GM19023 (cell line): ENCODE measurements around the gene HP1BP3.

Source experiments
- ATAC-seq: cut with Tn5 transposase; IDR thresholded peaks from one replicate; pipeline ENCODE4 v1.9.1; 2021; ENCODE audit warnings: mild to moderate bottlenecking, moderate library complexity; ENCODE audit not compliant: unreplicated experiment

Gene HP1BP3

DNA sequence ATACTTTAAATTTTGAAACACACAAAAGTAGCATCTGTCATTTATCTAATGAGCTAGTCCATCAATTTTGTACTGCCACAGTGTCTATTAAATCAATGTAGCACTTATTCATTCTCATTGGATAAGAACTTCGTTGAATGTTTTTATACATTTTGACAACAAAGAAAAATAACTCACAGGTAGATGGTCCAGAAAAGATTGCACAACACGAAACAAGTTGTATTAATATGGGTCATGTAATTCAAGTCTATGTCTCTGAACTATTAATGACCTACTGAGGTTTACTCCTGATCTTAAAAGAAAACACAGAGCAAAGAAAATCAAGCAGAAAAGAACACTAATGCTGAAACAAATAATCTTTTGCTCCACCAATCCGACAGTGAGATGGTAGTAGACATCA lies 15.3 kb downstream of the HP1BP3 start:
- no peak for ATAC-seq

DNA sequence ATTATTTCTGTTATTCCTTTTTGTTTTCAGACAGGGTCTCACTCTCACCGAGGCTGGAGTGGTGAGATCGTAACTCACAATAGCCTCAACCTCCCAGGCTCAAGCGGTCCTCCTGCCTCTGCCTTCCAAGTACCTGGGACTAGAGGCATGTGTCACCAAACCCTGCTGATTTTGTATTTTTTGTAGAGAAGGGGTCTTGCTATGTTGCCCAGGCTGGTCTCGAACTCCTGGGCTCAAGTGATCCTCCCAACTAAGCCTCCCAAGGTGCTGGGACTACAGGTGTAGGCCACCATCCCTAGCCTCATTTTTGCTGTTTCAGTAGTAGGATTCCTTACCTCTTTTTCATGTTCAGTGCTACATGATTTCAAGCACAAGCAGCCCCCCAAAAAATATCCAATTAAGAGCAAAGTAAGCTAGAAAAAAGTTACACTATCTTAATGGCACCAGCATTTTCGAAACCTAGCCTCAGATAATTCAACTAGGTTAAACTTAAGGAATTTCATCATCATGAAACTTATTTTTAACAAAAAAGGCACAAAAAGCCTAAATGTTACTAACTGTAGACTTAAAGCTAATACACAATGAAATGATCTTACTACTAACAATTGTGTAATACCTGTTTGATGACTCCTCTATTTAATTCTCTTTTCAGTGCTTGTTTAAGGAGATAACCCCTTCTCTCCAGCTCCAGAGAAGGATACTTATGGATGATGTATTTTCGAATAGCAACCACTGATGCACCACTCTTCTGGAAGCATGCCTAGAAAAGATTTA lies 16.6 kb downstream of the HP1BP3 start:
- ATAC-seq = no peak

DNA sequence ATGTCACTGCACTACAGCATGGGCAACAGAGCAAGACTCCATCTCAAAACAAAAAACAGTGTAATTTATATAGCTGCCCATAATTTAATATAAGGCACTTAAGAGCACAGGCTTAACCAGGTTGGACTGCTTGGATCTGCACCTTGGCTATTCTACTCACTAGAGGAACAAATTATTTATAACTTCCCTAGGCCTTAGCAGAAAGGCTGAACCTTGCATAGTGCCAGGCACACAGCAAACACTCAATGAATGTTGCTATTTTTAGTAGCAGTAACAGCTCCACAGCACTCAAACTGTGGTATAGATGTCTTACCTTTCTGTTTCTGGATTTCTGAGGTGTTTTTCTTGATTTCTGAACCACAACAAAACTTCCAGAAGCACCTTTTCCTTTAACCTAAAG lies 19.8 kb downstream of the HP1BP3 start:
- ATAC-seq = no peak

DNA sequence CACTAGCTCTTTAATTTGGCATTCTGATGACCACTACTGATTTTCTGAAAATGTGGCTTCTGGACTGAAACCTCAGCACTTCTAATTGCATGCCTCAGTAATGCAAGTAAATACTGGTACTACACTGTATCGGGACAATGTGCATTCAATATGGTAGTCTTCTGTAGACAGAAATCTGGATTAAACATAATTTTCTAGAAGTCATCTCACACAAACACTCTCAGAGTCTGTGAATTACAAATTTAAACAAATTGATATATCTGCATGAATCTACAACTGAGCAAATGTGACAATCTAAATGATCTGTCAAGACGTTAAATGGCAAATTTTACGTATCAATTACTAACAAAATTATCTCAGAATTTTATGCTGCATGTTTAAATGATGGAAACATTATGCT lies 23.7 kb downstream of the HP1BP3 start:
- ATAC-seq = no peak

DNA sequence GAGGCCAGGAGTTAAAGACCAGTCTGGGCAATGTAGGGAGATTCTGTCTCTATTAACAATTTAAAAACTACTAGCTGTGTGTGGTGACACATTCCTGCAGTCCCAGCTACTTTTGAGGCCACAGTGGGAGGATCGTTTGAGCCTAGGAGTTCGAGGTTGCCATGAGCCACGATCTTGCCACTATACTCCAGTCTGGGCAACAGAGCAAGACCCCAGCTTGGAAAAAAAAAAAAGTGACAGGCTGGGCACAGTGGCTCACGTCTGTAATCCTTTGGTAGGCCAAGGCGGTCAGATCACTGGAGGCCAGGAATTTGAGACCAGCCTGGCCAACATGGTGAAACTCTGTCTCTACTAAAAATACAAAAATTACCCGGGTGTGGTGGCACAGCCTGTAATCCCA lies 26.8 kb downstream of the HP1BP3 start:
- no peak for ATAC-seq

DNA sequence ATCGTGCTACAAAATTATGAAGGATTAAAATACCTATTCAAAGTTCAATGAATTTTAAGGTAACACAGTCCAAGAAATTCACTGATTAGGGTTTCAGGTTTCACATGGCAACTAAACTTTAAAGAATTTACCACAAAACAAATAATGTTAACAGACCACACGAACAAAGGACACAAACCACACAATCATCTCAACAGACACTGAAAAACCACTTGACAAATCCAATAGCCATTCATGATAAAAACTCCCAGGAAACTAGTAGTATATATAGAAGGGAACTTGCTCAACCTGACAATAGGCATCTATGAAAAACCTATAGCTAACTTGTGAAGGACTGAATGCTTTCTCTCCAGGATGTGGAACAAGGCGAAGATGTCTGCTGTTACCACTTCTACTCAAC lies 33.5 kb downstream of the HP1BP3 start:
- ATAC-seq = no peak

DNA sequence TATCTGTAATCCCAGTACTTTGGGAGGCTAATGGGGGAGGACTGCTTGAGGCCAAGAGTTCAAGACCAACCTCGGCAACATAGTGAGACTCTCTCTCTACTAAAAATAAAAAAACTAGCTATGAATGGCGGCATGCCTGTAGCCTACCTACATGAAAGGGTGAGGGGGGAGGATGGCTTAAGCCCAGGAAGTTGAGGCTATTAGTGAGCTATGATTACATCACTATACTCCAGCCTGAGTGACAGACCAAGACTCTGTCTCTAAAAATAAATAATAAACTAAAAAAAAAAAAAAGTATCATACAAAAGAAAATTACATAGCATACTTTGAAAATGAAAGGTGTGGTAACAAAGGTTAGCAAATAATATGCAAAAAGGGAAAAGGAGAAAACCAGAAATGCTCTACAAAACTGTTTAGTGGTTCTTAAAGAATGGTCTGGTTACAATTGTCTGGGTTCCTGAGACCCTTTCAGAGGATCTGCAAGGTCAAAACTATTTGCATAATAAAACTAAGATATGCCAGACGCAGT lies 35.6 kb downstream of the HP1BP3 start:
- no peak for ATAC-seq

DNA sequence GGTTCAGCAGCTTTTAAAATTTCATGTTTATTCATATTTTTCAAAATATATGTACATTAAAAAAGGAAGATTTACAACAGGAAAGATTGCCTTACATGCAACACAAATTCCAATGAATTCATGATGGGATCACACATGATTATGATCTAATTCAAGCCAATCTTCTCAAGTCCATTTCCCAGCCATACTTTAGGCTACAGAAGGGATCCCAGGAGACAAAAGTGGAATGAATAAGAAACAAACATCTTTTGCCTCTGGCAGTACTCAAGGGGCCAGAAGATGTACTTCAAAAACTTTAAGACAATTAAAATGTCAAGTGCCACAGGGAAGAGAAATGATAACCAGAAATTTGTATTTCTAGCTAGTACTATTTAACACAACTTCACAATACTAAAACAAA lies 44.4 kb downstream of the HP1BP3 start:
- no peak for ATAC-seq

DNA sequence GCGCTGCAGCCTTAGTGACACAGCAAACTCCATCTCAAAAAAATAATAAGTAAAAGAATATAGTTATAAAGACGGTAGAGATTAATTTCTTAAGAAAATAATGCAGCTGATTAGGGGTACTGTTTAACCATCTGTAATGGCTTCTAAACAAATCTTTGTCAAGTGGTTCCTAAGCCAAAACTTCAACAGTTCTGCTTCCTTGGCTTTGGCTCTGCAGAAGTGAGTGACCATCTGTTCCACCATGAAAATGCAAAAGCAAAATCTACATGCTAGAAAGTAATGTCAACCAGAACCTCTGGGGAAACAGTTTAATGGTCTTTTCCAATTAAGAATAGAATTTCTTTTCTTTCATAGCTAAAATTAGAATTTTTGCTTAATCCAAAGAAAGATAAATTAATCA lies 46.3 kb downstream of the HP1BP3 start:
- ATAC-seq = no peak

DNA sequence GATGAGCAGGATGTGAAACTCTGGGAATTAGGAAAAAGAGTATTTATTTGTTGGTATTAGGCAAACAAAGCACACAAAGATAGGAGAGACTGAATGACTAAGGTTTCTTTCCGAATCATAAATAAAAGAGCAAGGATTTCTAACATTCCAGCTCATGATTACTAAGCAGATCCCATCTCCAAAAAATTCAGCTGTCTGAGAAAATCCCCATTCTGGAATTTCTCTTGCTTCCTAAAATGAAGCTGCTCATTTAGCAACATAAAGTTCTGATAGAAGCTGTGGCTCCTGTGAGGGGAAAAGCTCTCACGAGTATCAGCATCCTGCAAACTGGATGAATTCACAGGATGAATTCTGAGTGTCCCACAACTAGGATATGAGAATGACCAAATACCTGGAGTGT lies 47.9 kb downstream of the HP1BP3 start:
- ATAC-seq = no peak

DNA sequence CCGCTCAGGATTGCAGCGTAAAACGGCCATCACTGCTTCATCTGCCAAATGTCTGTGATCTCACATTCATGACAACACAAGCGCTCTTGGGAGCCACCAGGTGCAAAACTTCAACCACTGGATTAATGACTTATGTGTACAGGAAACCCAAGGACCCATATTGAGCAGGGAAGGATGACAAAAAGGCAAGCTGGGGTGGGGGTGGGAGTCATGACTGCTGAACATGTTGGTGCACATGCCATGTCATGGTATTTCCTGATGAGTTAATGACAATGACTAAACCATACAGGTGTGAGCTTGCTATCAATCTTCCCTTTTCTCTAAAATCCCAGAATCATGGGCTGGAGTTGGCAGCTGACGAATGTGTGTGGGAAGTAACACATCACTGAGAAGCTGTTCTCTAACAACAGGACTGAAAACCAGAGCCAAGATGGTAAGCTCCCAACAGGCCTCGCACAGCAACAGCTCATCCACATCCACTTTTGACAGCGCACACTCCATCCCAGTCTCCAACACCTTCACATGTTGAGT lies 51.5 kb downstream of the HP1BP3 start:
- ATAC-seq = no peak

DNA sequence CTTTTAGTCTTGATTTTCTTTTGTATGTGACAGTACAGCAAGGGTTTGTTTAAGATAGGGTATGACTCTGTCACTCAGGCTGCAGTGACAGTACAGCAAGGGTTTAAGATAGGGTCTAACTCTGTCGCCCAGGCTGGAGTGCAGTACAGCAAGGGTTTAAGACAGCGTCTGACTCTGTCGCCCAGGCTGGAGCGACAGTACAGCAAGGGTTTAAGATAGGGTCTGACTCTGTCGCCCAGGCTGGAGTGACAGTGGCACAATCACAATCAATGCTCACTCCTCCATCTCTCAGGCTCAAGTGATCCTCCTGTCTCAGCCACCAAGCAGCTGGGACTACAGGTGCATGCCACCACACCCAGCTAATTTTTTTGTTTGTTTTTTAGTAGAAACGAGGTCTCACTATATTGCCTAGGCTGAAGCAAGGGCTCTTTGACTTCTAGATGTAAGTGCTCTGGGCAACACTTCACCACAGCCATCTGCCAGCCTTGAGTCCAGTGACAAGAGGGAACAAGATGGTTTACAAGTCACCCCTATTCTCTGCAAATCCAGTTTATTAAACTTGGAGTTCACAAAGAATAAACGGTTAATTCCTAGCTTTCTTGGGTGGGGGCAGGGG lies 53.6 kb downstream of the HP1BP3 start:
- ATAC-seq = peak; percentile 2

DNA sequence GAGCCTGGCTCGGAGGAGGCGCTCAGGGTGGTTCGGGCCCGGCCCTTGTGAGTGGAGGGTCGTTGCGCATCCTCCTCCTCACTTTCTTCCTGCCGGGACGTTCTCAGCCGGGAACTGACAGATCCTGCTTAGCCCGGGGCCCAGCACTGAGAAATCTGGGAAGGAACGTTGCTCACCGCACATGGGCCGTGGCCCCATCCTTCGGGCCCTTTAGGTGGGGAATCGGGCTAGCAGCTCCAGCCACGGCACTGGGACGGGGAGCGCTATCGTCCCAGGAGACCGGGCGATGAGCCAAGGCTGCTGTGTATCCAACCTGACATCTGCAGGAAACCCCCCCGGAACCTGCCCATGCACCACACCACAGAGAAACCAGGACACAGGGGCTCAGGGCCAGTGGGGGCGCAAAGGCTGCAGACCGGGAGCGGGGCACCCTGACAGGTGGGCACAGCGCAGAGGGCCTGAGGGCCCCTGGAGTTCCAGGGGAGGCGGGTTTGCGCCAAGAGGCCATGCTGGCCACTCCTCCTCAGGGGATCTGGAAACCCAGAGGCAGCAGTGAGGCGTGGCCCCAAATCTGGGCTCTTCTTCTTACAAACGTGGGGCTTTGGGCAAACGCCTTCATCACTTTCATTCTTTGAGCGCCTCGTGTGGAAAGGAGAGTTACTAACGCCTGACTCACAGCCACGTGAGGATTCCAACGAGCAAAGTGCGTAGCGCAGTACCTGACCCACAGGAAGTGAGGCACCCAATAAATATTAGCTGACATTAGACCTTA lies 54.3 kb downstream of the HP1BP3 start, which contains the start of gene SH2D5:
SH2D5 (minus strand) TSS at position 116 of the 772 bp plus-strand sequence. CDS start 4,659 bp downstream, outside the sequence.
- peak; percentile 45 for ATAC-seq

DNA sequence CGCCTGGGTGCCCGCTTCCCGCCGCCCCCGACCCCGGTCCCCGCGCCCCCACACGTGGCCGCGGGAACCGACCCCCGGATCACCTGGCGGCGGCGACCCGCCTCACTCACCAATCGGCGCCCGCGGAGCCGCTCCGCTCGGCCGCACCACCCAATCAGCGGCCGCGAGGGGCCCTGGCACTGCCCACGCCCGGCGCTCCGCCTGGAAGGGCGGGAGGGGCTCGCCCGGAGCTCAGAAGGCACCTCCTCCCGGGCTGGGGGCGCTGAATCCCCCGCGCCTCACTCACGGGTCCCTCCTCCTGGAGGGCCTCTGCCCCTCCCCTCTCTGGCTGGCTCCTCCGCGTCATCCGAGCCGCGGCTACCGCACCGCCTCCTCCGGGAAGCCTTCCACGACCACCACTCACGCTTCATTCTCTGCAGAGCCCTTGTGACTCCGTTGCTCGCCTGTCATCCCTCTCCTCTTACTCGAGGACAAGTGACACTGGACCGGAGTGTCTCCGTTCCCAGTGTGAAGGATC lies 55.0 kb downstream of the HP1BP3 start:
- peak; percentile 50 for ATAC-seq

DNA sequence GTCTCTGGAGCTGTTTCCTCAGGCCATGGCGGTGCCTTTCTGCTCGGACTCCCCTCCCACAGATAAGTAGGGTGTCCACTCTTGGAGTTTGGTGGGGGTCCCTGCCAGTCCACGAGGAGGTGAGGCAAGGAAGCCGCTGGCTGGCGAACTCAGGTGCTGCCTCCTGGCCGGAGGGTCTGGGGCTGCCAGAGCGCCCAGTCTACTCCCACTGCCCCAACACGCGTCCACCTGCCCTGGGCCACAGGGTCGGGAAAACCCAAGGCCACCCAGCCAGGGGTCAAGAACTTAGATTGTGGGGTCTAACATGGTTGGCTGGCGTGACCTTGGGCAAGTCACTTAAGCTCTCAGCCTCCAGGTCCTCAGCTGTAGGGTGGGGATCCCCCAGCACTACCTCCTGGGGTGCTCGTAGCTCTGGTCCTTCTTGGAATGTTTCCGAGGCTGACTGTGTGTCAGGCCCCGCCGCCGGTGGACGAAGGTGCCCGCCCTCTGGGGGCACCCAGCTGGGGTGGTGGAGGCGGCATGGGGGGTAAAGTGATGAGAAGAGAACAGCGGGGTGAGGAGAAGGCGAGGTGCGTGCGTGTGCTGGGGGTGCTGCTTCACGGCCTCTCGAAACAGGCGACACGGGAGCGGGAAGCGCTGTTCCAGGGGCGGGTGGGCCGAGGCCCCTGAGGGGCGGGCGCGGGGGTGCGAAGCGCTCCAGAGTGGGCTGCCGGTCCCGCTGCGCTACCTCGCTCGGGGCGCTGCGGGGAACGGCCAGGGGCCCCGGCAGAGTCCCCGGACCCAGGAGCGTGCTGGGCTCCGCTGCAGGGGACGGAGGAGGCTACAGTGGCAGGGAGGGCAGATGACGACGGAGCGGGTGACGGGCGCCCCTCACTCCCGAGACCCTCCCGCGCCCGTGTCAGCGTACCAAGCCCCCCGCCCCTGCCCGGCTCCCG lies 55.8 kb downstream of the HP1BP3 start:
- peak; percentile 18 for ATAC-seq

DNA sequence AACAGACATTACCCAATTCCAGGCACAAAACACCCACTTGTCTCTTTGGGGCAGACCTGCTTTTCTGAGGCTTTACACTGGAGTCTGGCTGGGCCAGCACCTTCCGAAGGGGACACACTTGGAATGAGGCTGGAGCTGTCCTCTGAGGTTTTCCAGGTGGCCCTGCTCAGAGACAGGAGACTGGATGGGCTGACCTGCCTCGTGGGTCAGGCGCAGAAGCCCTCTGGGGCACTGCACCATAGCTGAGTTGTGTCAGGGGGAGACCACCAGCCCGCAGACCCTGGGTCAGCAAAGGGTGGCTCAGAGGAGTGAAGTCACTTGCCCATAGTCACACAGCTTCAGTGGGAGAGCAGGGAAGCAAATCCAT lies 56.4 kb downstream of the HP1BP3 start:
- ATAC-seq = no peak

DNA sequence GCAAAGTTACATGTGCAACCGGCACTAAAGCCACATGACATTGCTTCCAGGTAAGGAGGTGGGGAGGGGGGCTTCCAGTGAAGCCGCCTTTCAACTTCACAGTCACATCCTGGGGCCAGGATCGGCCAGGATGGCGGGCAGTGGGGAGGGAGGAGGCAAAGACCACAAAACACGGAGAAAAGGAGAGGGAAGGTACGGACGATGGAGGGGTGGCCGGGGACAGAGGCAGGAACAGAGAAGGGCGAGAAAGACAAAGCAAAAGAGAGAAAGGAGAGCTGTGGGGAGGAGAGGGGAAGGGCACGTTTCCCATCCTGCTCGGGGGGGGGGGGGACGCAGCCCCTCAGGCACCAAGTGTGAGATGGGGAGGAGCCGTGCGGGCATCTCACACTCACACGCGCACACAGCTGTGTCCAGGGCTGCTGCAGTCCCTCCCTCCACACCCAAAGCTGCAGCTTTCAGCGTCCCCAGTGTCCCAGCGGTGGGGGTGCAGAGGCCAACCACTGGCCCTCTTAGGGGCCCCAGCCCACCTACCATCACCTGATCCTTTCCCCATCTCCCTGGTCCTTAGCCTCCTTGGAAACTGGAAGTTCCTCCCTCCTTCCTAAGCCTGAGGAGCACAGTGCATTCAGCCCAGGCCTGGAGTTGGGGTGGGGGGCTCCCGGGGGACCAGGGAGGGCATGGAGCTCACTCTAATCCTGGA lies 57.0 kb downstream of the HP1BP3 start:
- ATAC-seq = no peak

DNA sequence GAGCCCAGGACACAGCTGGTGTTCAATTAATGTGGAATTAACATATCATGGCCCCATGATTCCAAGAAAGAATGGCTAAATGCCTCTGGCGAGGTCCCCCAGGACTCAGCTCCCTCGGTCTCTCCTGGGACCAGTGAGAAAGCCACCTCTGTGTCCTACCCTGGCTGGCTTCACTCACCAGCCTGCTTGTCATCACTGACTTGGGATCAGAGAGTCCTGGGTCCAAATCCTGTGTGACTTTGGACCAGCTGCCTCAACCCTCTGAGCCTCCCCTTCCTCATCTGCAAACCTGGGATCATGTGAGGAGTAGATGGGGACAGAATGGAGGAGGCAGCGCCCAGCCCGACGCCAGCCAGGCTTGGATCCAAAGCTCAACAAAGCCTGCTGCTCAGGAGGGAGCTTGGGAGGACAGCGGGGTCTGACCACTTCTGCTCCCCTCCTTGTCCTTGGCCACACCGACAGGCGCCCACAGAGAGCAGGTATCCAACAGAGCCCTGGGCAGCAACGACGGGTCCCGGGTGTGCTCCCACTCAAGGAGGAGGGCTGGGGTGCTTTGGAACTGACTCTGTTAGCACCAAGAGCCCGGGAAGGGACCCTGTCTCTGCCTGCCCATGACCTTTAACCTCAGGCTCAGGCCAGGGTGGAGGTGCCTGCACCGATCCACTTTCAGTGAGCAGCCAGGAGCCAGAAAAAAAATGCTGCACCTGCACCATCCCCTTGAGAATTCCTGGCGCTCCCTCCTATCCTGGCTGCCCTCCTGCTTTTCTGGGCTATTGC lies 57.8 kb downstream of the HP1BP3 start:
- ATAC-seq = no peak
